HPDE6-E6E7 (cell line): Measurements from ENCODE around the gene SELENON.
A peak's percentile ranks its signal among the peaks of the same experiment; 100 is the strongest.

Experiments used
- DNase-seq: peaks from one replicate; pipeline ENCODE4 v3.0.0; 2011; ENCODE audit warnings: missing footprints; ENCODE audit errors: extremely low spot score

The SELENON gene

DNA sequence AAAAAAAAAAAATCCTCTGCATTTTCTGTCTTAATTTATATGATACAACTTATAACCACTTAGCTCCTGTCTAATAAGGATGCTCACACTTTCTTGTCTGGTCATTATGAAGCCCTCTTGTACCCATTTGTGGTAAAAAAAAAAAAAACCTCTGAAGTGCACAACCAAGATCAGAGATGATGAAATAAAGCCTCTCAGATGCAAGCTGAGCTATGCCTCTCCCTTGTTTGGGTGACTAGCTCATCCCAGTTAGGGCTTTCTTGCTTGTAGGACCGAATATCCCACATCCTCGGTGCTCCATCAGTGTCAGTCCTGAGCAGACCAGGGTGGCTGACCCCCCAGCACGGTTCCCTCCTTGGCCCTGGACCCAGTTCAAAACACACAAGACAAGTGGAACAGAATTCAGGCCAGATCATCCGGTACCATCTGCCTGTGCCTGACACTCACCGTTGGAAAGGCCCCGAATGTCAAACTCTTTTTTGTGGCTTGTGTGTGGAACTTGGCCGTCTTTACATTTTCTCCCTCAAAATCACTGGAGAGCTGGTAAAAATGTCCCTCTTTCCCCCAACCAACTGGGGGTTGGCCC, 6.3 kb upstream of the SELENON start:
- DNase-seq, result no peak

DNA sequence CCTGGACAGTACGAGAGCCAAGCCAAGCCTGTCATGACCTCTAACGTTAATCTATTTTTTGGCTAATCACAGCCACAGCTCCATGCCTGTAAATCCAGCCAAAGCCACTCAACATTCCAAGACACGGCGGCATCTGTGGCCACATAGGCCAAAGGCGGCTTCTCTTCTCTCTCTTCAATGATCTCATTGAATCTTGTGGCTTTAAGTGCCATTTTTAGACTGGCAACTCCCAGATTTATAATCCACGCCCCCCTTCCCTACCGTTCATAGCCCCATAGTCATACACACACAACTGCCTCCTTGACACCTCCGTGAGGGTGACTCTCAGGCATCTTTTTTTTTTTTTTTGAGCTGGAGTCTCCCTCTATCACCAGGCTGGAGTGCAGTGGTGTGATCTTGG, 5.7 kb upstream of the SELENON start:
- DNase-seq, result no peak

DNA sequence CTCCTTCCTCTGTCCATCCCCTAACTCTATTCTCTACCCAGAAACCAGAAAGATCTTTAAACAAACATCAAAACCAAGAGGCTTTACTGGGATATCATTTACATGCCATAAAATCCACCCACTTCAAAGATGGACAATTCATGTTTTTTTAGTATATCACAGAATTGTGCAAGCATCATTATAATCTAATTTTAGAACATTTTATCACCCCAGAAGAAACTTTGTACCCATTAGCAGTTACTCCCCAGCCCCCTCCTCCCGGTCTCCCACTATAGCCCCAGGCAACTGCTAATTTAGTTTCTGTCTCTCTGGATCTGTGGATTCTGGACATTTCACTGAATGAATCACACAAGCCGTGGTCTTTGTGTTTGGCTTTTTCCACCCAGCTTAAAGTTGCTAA, 4.8 kb upstream of the SELENON start:
- DNase-seq, result no peak

DNA sequence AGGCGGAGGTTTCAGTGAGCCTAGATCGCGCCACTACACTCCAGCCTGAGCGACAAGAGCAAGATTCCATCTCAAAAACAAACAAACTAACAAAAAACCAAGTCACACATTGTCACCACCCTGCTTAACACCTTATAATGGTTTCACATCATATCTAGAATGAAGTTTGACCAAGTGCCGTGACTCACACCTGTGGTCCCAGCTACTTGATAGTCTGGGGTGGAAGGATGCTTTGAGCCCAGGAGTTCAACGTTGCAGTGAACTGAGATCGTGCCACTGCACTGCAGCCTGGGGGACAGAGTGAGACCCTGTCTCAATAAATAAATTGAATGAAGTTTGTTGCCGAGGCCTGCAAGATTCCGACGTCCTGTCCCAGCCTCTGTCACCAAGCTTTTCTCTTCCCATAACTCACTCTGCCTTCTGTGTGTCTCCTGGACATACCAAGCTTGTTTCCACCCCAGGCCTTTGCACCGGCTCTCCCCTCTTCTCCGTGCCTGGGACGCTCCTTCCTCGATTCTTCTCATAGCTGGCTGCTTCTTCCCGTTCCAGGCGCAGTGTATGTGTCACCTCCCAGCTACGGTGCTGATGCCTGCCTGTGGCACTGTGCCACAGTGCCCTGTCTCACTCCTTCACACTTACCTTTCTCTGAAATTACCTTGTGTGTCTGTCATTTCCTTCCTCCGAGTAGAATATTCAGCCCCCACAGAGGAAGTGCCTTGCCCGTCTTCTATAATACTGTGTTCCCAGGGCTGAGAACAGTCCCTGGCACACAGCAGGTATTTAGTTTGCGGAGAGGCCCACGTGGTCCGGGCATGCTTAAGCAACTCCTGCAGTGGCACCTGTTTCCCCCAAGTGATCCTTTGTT, 3.8 kb upstream of the SELENON start:
- no peak for DNase-seq

DNA sequence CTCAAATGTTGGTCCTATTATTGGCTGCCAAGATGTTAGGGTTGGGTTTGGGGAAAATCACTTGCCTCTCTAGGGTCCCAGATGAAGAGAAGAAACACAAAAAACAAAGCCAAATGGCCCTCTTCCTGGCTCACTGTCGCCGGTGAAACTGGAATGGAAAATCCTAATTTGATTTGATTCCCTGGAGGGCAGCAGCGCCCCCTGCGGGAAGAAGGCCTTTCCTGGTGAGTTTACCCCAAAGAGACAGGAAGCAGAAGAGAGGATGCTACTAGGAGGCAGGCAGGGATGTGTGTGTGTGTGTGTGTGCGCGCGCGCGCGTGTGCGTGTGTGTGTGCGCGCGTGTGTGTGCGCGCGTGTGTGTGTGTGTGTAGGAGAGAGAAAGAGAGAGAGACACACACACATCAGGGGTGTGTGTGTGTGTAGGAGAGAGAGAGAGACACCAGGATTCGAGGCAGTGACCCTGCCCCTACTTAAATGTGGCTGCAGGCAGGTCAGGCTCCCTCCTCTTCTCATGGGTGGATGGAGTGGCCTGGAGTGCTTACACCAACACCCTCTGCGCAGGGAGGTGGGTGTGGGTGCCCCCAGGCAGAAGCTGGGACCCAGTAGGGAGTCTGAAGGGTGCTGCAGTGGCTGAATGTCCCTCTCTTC, 3.1 kb upstream of the SELENON start:
- peak; percentile 64 for DNase-seq

DNA sequence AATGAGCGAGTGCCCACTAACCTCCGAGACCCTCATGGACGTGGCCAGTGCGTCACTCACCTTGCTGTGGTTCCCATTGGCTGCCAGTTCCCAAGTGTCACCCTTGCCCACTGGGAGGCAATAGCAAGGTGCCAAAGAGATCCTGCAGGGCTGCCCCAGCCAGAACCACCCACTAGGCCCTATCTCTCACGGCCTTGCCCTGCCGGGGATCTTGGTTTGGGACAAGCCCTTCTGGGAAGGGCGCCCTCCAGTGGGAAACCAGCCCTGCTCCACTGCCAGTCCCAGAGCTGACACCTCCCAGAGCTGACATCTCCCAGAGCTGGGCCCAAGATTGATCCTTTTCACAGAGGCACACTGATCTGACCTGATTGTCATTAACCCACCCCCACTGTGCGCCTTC, 2.1 kb upstream of the SELENON start:
- peak; percentile 50 for DNase-seq

DNA sequence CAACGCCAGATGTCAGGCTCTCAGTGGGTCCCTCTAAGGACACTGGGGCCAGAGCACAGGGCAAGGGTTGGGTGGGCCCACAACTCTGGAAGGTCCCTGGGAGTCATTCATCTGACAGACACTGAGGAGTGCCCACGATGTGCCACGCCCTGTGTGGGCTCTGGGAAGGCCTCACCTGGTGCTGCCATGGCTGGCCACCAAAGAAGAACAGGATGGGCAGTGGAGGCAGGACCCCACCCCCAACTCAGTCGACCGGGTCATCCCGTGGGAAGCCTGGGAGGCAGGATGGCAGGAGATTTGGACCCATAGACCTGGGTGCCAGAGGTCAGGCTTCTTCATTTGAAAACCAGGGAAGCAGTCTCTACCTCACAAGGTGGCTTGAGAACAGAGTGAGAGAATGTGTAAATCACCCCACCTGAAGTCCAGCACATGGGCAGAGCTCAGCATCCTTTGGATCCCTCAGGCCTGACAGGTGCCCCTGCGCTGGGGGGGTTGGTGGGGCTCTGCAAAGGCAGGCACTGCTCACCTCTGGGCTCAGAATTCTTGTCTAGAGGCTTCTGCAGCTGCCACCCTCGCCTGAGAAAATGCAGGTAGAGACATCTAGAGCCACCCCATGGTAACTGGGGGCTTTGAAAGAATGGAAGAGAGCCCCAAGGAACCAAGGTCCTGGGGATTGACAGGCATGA, 1.2 kb upstream of the SELENON start:
- DNase-seq, result no peak

DNA sequence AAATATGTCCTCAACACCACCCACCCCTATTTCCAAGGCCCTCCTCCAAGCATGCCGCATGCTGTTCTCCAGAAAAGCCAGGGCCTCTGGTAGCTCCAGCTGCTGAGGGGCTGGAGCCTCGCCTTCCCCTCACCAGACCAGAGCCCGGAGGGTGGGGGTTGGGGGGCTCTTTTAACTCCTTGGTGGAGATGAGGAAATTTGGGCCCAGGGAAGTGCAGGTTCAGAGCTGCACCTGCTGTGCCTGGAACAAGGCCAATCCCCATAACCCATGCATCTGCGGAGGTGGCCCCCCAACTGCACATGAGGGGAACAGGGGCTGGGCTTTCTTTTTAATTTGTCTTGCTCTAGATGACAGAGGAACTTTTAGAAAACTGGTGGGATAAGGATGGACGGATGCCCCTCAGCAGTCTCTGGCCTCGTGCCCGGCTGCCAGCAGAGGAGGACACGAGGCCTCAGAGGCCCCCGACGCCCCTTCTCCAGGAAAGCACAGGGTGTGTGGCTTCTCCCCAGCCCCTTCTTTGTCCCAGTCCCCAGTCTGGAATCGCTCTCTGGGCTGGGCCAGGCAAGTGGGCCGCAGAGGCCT, 550 bp upstream of the SELENON start:
- DNase-seq, result no peak

DNA sequence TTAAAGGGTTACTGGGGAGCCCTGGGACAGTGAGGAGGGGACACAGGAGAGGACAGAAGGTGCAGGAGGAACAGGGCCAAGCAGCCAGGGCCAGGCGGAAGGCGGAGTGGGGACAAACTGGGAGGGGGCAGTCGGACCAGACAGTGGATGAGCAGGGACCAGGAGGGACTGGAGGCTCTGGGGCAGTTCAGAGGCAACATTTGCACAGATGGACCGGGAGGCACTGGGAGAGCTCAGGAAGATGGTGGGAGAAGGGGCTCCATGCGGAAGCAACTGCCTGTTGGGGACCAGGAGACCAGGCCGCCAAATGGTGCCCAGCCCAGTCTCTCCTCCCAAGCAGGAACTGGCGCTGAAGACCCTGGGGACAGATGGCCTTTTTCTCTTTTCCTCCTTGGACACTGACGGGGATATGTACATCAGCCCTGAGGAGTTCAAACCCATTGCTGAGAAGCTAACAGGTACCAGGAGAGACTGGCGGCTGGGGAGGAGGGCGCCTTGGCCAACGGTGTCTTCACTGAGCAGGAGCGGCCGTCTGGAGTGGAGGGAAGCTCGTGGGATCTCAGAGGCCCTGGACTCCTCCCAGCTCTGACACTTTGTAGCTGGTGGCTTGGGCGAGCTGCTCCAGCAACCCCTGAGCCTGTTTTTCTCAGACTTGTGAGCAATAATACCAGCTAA, 847 bp downstream of the SELENON start:
- DNase-seq, result no peak

DNA sequence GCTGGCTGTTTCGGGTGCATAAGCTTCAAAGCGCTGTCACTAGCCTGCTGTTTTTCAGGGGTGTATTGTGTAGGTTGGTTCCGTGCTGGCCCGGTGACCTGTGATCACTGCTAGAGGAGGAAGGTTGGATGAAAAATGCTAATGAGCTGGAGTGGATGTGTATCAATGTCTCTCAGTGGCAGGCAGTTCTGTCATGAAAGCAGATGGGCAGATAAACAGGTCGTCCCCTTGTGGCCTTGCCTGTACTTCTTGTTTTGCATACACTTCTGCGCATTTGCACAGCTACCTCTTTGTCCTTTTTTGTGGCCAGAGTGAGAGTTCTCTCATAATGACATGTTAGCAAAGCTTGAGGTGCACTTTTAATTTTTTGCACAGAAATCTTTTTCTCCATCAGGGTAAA, 2.9 kb downstream of the SELENON start:
- DNase-seq, result no peak

DNA sequence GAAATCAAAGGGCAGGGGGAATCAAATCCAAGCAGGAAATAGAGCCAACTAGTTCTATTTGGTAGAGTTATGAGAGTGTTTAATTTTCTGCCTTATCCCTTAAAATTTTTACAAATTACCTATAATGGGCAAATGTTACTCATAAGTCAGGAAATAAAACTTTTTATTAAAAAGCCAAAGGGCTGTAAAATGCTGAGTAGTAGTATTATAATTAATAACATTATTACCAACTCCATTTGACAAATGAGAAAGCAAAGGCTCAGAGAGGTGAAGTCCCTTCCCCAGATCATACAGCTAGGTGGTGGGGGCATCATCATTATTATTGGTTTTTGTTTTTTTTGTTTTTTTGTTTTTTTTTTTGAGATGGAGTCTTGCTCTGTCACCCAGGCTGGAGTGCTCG, 3.4 kb downstream of the SELENON start:
- no peak for DNase-seq

DNA sequence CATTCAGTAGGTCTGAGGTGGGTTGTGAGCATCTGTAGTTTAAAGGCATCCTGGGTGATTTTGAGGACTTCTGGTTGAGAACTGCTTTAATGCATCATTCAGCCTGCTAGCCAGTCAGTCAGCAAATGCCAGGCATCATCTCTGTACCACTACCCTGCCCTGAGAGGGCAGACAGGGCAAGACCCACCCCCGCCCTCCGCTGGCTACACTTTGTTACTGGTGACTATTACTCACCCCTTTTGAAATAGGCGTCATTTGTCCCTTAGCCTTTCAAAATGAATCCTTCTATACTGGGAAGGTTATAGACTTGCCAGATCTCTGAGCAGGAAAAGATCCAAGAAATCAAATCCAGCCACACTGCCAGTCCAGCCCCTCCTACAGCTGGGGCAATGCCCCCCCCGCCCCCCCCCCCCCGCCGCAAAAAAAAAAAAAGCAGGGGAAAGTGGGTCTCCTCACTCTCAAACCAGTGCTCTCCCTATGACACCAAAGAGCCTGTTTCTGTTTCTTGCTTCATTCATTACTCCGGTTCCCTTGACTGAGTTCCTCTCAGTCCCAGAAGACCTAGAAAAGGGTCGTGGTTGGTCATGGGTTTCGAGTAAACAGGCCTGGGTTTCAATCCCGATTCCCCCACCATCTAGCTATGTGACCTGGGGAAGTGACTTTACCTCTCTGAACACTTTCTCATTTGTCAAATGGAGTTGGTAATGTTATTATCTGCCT, 4.4 kb downstream of the SELENON start:
- DNase-seq, result no peak

DNA sequence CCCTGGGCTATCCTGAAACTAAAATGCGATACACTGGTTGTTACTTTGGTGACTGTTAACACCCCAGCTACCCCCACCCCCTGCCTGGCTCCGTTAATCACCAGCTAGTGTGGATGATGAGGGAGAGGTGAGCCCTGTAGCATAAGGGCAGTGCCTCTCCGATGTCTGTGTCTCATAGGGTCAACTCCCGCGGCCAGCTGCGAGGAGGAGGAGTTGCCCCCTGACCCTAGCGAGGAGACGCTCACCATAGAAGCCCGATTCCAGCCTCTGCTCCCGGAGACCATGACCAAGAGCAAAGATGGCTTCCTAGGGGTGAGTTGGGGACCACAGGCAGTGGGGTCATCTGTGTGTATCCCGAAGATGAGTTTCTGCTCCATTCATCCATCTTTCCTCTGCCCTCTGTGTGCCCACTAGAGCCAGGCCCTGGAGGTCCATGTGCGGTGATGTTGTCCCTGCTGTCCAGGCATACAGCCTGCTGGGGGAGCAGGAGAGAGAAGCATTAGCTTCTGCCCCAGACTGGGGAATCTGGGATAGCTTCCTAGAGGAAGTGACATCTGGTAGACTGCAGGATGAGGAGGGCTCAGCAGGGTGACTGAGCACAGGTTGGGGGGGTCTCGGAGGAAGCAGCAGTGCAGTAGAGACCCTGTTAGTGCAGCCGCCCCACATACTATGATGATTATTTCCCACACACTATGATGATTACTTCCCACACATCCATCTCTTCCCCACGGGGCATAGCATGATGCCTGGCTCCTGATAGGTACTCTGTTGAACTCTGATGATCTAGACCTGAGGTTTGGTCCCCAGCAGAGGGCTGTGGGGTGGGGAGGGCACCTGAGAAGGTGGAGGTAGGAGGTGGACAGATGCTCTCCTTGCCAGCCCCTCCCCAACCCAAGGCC, 5.2 kb downstream of the SELENON start:
- DNase-seq, result no peak

DNA sequence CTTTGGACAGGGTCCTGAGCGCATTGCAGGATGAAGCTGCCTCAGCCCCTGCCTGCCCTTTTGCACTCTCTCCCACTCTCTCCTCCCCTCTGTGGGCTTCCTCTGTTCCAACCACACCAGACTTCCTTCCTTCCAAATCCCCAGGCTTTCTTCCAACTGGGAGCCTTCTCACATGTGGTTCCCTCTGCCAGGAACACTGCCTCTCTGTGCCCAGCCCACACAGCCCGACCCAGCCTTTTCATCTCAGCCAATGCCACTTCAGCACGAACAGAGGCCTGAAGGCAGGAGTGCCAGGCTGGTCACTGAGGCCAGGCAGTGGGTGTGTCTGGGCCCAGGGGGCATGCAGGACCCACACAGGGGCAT, 5.9 kb downstream of the SELENON start:
- DNase-seq, result no peak

DNA sequence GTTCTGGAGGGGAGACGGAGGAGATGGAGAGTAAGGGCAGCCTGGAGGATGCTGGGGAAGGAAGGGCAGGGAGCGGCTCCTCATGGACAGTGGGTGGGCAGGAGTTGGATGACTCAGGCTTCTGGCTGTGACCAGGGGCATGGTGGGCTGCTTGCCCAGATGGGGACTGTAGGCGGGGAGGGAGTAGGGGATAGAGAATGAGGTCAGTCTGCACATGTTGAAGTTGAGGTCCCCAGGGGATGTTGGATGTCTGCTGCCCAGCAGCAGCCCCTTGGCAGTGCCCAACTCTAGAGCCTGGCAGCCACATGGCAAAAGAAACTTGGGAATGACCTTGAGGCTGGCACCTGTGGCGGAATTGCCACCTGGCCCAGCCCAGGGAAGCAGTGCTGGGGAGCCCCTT, 6.4 kb downstream of the SELENON start:
- DNase-seq, result no peak

DNA sequence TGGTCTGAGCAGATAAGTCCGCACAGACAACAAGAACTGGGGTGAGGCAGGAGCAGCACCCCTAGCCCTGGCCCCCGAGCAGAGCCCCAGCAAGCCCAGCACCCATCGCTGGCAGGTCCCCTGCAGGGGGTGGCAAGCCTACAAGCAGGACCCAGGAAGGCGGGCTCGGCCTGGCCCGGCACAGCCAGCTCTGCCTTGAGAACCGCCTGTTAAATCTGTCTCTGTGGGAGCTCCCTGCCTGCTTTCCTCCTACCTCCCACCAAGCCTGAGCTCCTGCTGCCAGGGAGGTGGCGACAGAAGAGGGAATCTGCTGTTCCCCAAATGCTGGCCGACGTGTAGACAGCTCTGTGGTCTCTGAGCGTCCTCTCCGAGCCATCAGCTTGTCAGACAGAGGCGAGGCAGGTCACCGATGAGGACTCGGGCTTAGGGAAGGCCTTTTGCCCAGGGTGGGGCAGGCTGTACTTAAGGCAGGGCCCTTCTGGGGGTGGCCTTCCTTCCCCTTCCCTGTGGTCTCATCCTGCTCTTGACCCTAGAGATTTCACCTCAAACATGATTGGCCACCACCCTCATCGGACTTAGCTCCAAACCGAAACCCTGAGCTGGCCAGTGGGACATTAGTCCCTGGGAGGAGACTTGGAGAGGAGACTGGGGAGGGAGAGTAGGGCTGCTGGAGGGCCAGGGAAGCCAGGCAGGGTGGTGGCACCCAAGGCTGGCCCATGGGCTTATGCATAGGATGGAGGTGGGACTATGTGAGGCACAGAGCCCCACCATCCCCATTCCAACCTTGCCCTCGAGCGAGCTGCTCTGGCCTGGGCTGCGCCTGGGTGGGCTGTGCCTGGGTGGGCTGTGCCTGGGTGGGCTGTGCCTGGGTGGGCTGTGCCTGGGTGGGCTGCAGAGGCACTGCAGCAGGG, 7.7 kb downstream of the SELENON start:
- no peak for DNase-seq

DNA sequence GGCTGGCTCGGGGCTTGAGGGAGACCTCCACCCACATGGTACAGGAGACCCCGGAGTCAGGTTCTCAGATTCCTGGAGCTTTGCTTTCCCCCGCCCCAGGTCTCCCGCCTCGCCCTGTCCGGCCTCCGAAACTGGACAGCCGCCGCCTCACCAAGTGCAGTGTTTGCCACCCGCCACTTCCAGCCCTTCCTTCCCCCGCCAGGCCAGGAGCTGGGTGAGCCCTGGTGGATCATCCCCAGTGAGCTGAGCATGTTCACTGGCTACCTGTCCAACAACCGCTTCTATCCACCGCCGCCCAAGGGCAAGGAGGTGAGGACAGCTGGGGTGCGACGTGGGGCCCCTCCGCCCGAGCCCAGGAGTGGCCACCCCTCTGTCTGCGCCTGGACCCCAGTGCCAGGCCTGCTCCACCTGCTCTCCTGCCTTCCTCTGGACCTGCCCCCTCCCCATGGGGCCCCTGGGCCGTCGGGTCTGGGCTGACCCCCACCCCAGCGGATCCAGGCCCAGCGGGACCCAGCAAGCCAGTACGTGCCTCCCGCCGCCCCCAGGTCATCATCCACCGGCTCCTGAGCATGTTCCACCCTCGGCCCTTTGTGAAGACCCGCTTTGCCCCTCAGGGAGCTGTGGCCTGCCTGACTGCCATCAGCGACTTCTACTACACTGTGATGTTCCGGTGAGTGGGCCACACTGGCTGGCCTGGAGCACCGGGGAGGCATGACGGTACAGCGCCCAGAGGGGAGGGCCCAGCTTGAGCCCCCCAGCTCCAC, 8.7 kb downstream of the SELENON start:
- DNase-seq, result no peak

DNA sequence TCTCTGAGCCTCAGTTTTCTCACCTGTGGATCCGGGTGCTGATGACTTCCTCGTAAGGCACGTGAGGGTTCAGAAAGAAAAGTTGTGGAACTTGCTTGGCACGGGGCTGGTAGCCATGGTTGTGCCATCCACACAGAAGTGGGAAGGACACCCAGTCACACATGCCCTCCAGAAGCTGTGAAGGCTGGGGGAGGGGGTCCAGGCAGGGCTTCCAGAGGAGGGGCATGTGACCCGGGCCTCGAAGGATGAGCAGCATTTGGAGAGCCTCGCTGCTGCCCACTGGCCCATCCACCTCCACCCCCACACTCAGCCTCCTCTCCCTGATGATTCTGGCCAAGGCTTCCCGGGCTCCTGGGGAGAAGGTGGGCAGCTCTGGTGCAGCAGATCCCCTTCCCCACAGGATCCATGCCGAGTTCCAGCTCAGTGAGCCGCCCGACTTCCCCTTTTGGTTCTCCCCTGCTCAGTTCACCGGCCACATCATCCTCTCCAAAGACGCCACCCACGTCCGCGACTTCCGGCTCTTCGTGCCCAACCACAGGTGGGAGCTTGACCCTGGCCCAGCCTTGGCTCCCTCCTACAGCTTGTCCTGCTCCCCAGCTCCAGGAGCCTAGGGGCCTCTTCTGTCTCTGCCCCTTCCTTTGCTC, 9.4 kb downstream of the SELENON start:
- DNase-seq, result no peak
